Naive thymus-derived CD8-positive, alpha-beta T cell (primary cell): ENCODE results near the gene CCDC88C. TPM values are rescaled to one million over a fixed set of nuclear protein-coding genes. Genes with fewer than 3 reads are reported as not detected.
A peak's percentile ranks its signal among the peaks of the same experiment; 100 is the strongest.

ENCODE experiments used
- ATAC-seq, 2 donors: fragments of 150-1000 bp; cut with Tn5 transposase in 1 of 2; sonication (Bioruptor Pico), chemical (Tn5 transposase) in 1 of 2; 1 replicate in 1 of 2; 2 replicates in 1 of 2; pipeline ENCODE4 v1.10.0; 2021; ENCODE audit warnings: mild to moderate bottlenecking in 2 of 2, moderate library complexity in 2 of 2
- POLR2A ChIA-PET: fragments of 350-600 bp; sonication (Branson Sonifier 250); formaldehyde crosslinking; loops from one replicate; lab custom pipeline; 2021; ENCODE audit warnings: antibody characterized with exemption; lab: Charles Lee
- DNase-seq, 10 donors: peaks; one replicate each; pipeline versions ENCODE4 v3.0.0 to v3.0.0-alpha.2; 2020 to 2022
- H3K27ac Mint-ChIP-seq, 10 donors: one replicate each; pipeline ENCODE4 v1.8.0; 2020 to 2022; ENCODE audit warnings: mild to moderate bottlenecking in 10 of 10, mixed read lengths in 10 of 10, moderate library complexity in 4 of 10, inconsistent platforms in 1 of 10
- H3K27me3 Mint-ChIP-seq, 5 donors: one replicate each; pipeline ENCODE4 v1.8.0; 2021 to 2022; ENCODE audit warnings: mixed read lengths in 5 of 5
- H3K36me3 Mint-ChIP-seq, 3 donors: one replicate each; pipeline ENCODE4 v1.8.0; 2020 to 2022; ENCODE audit warnings: mixed read lengths in 3 of 3, mild to moderate bottlenecking in 2 of 3, inconsistent platforms in 1 of 3
- H3K4me1 Mint-ChIP-seq, 4 donors: one replicate each; pipeline ENCODE4 v1.8.0; 2021 to 2022; ENCODE audit warnings: mixed read lengths in 4 of 4
- H3K4me3 Mint-ChIP-seq, 10 donors: one replicate each; pipeline ENCODE4 v1.8.0; 2020 to 2022; ENCODE audit warnings: mild to moderate bottlenecking in 10 of 10, mixed read lengths in 10 of 10, moderate library complexity in 6 of 10, inconsistent platforms in 1 of 10
- H3K9me3 Mint-ChIP-seq, 9 donors: one replicate each; pipeline ENCODE4 v1.8.0; 2020 to 2022; ENCODE audit warnings: mixed read lengths in 9 of 9, mild to moderate bottlenecking in 3 of 9, inconsistent platforms in 1 of 9, moderate library complexity in 1 of 9
- polyA plus RNA-seq, 3 donors: library from polyadenylated mRNA; unstranded; fragments of 300-500 nt; fragmentation: Illumina TruSeq; gene quantifications; one replicate each; pipeline ENCODE4 v1.2.3, GENCODE V29; 2021
- total RNA-seq, 8 experiments: library from RNA in 2 of 8; stranded (reverse) in 2 of 8; gene quantifications; one replicate each; pipeline ENCODE4 v1.2.3 and lab custom pipeline; 2021 to 2026

The CCDC88C gene
- total and polyA plus RNA-seq, 5 experiments from 2014 or later = 23.4 to 322 (median 41.9) TPM

DNA sequence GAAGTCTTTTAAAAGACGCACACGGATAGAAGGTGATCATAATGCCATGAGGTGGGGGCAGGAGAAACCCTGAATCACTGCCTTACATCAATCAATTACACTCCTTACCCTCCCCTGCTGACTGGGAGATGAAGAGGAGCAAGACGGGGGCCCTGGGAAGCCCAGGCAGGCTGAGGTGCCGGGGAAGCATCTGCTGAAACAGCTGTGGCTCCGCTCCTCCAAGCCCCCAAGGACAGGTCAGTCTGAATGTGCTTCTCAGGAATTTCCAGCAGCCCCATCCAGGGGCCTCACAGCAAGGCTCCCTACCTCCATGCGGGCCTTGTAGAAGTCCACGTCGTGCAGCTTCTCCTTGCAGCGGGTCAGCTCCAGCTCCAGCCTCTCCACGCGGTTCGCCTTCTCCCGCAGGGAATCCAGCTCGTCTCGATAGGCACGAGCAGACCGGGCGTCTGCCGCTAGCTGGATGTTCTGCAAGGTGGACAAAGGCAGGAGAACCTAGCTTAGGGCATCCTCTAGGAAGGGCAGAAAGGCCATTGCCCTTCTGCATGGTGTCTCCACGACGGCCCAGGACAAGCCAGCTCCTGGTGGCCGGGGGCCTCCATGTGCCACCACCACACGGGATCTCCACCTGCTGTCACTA lies 79.8 kb downstream of the CCDC88C start:
- Mint-ChIP-seq H3K4me1 (peaks cover 7 to 44% (median 18%) of the 10 kb centered on the region in 4 donors), H3K9me3 (no peaks in the 10 kb centered on the region), H3K4me3 (no peak overlapping the region), H3K36me3 (peaks cover 0 to 91% (median 16%) of the 10 kb centered on the region in 3 donors), H3K27me3 (no peaks in the 10 kb centered on the region), H3K27ac (peak overlapping the region in 2 of 10 donors; percentile 11 to 44)
- no peak for DNase-seq
- POLR2A ChIA-PET = interaction anchor here (1.6 to 3.5 kb wide), 4 partner anchors 9 to 20 kb away, joined by 4 to 15 read pairs (median 6); no protein-coding TSS in a partner anchor
- ATAC-seq = no peak

DNA sequence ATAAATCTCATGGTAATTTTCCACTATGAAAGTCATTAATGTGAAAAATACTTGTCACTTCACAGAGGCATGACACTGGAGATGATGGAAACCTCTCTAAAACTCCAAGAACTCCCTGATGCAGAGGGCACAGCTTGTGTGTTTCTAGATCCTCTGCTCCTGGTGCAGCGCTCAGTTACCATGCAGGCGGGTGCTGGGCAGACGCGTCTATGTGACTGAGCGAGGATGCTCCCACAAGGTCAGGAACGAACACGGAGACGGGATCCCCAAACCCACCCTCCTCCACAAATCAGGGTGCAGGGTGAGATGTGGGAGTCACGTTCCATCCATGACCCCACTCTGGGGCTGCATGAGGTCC lies 81.5 kb downstream of the CCDC88C start:
- Mint-ChIP-seq H3K4me3 (peak overlapping the region in 1 of 10 donors; percentile 26), H3K9me3 (no peaks in the 10 kb centered on the region), H3K27ac (peak overlapping the region in 3 of 10 donors; percentile 51 to 77 (median 76)), H3K4me1 (peaks cover 24 to 52% (median 31%) of the 10 kb centered on the region in 4 donors), H3K36me3 (peaks cover 0 to 84% (median 13%) of the 10 kb centered on the region in 3 donors), H3K27me3 (no peaks in the 10 kb centered on the region)
- no peak for ATAC-seq
- POLR2A ChIA-PET = interaction anchor here (1.0 to 1.6 kb wide), 2 partner anchors 11 to 19 kb away, joined by 3 to 7 read pairs; no protein-coding TSS in a partner anchor
- DNase-seq = no peak

DNA sequence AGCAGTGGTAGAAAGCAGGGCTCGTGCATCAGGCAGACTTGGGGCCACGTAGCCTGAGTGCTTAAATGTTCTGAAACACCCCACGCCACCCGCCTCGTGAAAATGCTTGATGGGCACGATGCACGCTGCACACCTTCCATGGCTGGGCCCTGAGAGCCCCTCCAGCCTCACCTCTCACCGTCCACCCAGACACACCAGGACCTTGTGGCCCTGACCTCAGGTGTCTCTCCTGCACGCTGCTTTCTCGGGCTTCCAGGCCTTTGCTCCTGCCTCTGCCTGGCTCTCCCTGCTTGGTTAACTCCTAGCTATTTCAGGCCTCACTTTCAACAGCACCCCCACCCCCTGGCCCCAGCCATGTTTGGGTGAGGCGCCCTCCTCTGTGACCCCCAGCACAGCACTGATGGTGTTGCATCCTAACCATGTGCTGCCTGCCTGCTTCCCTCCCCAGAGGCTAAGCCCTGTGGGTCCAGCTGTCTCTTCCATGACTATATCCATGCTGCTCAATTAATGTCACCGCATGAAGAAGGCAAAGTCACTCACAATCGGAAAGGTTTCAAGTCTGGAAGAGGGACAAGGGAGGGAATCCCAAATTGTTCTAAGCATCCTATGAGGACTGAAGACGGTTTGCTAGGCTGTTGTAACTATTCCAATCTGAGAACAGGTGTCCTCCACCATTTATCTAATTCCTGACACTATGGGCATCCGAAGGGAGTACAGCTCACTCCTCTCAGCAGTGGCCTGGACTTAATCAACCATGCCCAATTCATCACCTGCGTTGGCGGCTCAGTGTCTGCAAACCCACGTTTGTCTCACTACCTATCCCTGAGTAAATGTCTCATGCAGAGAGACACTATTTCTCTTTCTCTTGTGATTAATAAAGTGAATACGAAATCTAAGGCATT lies 82.2 kb downstream of the CCDC88C start:
- POLR2A ChIA-PET = interaction anchor here (13.4 kb wide), 1 partner anchor 20 kb away, joined by 116 read pairs; no protein-coding TSS in a partner anchor
- Mint-ChIP-seq H3K27ac (peak overlapping the region in 9 of 10 donors; percentile 24 to 82 (median 76)), H3K9me3 (no peaks in the 10 kb centered on the region), H3K27me3 (no peaks in the 10 kb centered on the region), H3K4me1 (peaks cover 30 to 59% (median 38%) of the 10 kb centered on the region in 4 donors), H3K4me3 (no peak overlapping the region), H3K36me3 (peaks cover 0 to 85% (median 15%) of the 10 kb centered on the region in 3 donors)
- ATAC-seq = no peak
- DNase-seq = no peak

DNA sequence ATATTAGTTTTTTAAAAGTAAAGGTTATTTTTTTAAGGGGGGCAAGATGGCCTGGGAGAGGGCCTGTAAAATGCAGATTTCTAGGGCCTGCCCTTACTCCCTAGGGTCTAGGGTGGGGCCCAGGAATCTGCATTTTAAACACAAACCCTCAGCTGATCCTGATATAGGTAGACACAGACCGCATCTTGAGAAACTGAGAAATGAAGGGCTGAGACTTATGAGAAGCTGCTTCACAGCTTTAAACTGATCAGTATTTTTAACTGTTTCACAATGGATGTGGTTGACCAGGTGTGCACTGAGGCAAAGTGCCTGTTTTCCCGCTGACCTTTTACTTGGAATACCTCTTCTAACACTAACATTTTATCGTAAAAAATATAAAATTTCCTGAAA lies 84.0 kb downstream of the CCDC88C start:
- Mint-ChIP-seq H3K4me1 (peaks cover 47 to 71% (median 52%) of the 10 kb centered on the region in 4 donors), H3K4me3 (peak overlapping the region in 1 of 10 donors; percentile 55), H3K9me3 (no peaks in the 10 kb centered on the region), H3K27ac (peak overlapping the region in 6 of 10 donors; percentile 35 to 99 (median 73)), H3K27me3 (no peaks in the 10 kb centered on the region), H3K36me3 (peaks cover 0 to 74% (median 7%) of the 10 kb centered on the region in 3 donors)
- POLR2A ChIA-PET = interaction anchor here (13.4 kb wide), 1 partner anchor 18 kb away, joined by 116 read pairs; no protein-coding TSS in a partner anchor
- ATAC-seq (no peak), DNase-seq (no peak)

DNA sequence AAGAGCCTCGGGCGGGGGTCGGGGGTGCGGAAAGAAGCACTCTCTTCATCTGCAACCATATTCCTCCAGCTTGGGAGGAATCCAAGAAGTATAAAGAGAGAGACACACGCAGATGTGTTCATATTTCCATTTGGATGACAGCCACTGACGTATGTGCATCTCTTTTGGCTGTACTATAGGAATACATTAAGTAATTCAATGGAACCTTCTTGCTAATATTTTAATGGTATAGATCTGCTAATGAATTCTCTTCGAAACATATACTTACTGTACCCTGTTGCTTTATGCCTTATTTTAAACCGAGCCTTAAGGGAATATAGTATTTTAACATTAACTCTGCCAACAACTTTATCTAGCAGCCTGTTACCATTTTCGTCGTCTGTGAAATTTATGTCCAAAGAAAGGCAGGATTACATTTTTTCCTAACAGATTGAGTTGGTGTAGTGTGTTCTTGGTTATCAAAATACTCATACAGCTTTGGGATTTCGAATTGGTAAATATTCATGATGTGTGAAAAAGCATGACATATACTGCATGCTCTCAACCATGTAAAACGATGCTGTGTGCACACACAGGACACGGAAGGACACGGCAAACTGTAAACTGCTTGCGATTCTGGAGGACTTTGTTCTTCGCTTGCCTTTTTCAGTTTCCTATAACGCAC lies 84.5 kb downstream of the CCDC88C start:
- ATAC-seq (no peak), DNase-seq (no peak)
- Mint-ChIP-seq H3K27ac (peak overlapping the region in 9 of 10 donors; percentile 84 to 99 (median 98)), H3K36me3 (peaks cover 0 to 69% (median 7%) of the 10 kb centered on the region in 3 donors), H3K27me3 (no peaks in the 10 kb centered on the region), H3K4me3 (peak overlapping the region in 3 of 10 donors; percentile 63 to 70 (median 69)), H3K4me1 (peaks cover 49 to 76% (median 58%) of the 10 kb centered on the region in 4 donors), H3K9me3 (no peaks in the 10 kb centered on the region)
- POLR2A ChIA-PET = interaction anchor here (1.0 to 18.4 kb wide), 4 partner anchors 17 to 83 kb away, joined by 3 to 408 read pairs (median 78); partner anchors contain the start of gene CCDC88C

DNA sequence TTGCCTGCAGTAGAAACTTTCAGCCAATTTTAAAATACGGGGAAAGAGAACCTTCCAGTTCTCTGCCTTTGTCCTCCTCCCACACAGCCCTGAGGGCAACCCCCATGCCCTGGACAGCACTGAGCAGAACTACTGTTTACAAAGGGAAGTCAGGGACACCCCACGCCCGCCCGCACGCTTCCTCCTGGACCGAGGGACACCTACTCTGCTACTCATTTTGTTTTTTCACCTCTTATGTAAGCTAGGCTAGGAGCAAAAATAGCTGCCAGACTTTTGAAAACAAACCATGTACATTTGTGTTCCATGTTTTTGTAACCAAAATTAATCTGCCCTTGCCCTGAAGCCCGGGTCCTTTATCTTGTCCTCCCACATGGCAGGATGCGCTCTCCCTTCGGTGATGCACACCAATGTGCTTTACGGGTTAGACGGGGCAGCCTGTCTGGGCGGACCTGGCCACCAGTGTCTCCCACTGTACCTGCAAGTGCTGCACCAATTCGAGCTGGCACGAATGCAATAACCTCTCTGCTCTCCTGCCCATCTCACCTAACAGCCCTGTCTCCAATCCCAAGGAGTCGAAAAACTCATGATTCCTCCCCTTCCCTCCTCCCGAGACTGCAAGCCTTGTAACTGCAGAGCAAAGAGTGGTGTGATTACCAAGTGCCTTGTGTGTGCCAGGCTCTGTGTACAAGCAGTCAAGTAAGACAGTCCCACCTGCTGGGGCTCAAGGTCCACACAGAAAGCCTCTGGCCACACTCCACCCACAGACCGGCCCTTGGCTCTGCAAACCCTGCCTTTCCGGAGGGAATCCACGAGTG lies 85.2 kb downstream of the CCDC88C start:
- POLR2A ChIA-PET = interaction anchor here (0.8 to 18.4 kb wide), 10 partner anchors 10 to 84 kb away, joined by 3 to 408 read pairs (median 12); partner anchors contain the start of gene CCDC88C
- Mint-ChIP-seq H3K36me3 (peaks cover 0 to 62% (median 7%) of the 10 kb centered on the region in 3 donors), H3K4me1 (peaks cover 57 to 84% (median 65%) of the 10 kb centered on the region in 4 donors), H3K27ac (peak overlapping the region; percentile 84 to 99 (median 97)), H3K4me3 (peak overlapping the region; percentile 10 to 80 (median 66)), H3K27me3 (no peaks in the 10 kb centered on the region), H3K9me3 (no peaks in the 10 kb centered on the region)
- ATAC-seq = no peak
- no peak for DNase-seq

DNA sequence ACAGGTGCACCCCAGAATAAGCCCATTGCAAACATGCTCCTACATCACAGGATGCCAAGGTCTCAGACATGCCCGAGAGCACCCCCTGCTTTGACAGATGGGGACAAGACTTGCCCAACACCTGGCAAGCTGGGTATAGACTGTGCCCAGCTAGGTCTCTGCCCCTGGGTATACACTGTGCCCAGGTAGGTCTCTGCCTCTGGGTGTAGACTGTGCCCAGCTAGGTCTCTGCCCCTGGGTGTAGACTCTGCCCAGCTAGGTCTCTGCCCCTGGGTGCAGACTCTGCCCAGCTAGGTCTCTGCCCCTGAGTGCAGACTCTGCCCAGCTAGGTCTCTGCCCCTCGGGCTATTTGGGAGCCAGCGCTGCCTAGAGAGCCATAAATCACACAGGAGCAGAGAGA lies 85.9 kb downstream of the CCDC88C start:
- Mint-ChIP-seq H3K9me3 (no peaks in the 10 kb centered on the region), H3K27ac (peak overlapping the region; percentile 95 to 99 (median 98)), H3K27me3 (no peaks in the 10 kb centered on the region), H3K36me3 (peaks cover 0 to 59% (median 7%) of the 10 kb centered on the region in 3 donors), H3K4me3 (peak overlapping the region in 9 of 10 donors; percentile 11 to 87 (median 69)), H3K4me1 (peaks cover 63 to 90% (median 72%) of the 10 kb centered on the region in 4 donors)
- no peak for DNase-seq
- POLR2A ChIA-PET = interaction anchor here (0.7 to 18.4 kb wide), 11 partner anchors 11 to 84 kb away, joined by 3 to 408 read pairs (median 5); partner anchors contain the start of gene CCDC88C
- peak in 1 of 2 donors; percentile 8 for ATAC-seq

DNA sequence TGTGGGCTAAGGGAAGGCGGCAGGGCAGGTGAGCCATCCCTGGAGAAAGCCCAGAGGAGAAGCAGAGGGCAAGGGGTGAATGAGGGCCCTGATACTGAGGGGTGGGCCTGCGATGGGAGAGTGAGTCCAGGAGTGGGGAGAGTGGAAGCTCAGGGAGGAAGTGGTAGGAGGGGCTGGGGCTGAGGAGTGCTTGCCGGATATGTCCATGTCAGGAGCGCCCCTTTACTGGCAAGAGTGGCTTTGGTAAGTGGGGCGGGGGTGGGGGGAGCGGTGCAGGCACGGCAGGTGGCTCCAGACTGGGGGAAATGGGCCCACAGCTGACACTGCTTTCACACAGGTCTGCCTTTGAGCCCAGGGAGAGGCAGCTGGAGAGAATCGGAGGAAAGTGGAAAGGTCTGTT lies 86.8 kb downstream of the CCDC88C start:
- POLR2A ChIA-PET = interaction anchor here (0.5 to 18.4 kb wide), 10 partner anchors 11 to 1673 kb away, joined by 3 to 408 read pairs (median 12); partner anchors contain the start of gene CCDC88C
- Mint-ChIP-seq H3K4me3 (peak overlapping the region; percentile 11 to 87 (median 62)), H3K27me3 (no peaks in the 10 kb centered on the region), H3K36me3 (peaks cover 0 to 62% (median 7%) of the 10 kb centered on the region in 3 donors), H3K4me1 (peaks cover 71 to 96% (median 80%) of the 10 kb centered on the region in 4 donors), H3K9me3 (no peaks in the 10 kb centered on the region), H3K27ac (peak overlapping the region; percentile 95 to 99 (median 98))
- ATAC-seq = peak; percentile 70 to 88
- DNase-seq = peak in 6 of 10 donors; percentile 28 to 76 (median 50)

DNA sequence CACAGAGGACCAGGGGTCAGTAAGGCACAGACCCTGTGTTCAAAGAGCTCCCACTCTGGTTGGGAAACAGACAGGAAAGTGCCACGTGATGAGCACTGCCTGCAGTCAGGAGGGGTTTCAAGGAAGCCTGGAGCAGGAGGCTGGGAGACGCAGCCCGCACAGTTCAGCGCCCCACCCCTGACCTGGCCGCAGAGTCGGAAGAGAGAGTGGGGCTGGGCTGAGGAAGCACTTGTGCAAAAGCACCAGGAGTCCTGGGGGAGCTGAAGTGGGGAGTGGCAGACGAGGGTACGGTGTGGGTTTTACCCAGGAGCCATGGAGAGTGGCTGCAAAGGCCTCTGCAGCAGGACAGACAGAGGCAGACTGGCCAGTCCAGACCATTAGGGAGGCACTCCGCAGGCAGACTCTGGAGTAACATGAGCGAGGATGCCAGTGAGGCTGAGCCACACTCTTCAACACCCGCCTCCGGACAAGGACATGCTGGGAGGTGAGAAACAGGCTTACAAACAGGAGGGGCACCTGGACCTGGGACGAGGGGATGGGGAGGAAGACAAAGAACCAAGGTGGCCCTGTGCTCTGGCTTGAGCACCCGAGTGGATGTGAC lies 87.4 kb downstream of the CCDC88C start:
- H3K9me3 Mint-ChIP-seq = no peaks in the 10 kb centered on the region
- no peak for DNase-seq
- no peak for ATAC-seq
- peak overlapping the region; percentile 11 to 87 (median 62) for H3K4me3 Mint-ChIP-seq
- no peaks in the 10 kb centered on the region for H3K27me3 Mint-ChIP-seq
- peak overlapping the region; percentile 95 to 99 (median 98) for H3K27ac Mint-ChIP-seq
- POLR2A ChIA-PET = interaction anchor here (0.8 to 18.4 kb wide), 10 partner anchors 12 to 86 kb away, joined by 3 to 408 read pairs (median 20); partner anchors contain the start of gene CCDC88C
- H3K4me1 Mint-ChIP-seq = peaks cover 73 to 96% (median 87%) of the 10 kb centered on the region in 4 donors
- peaks cover 0 to 62% (median 6%) of the 10 kb centered on the region in 3 donors for H3K36me3 Mint-ChIP-seq

DNA sequence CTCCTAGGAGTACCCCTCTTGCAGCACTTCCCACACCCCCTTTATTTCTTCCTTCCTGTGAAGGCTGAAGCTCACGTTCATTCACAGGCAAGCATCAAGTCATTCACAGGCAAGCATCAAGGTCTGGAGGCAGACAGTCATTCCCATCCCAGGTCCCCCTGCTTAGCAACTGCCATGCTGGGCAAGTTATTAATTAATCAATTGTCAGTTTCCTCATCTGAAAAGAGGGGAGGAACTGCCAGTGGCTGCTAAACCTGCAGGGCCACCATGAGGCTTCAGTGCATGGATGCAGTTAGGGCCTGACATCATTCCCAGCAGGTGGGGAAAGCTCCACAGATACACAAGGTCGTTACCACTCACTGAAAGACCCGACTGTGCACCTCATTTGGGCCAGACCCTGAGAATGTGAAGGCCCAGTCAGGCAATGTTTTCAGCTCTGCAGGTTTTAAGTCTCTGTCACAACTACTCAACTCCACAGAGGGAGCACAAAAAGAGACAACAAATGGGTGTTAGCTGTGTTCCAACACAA lies 88.1 kb downstream of the CCDC88C start:
- H3K4me1 Mint-ChIP-seq = peaks cover 78 to 97% (median 93%) of the 10 kb centered on the region in 4 donors
- DNase-seq (no peak), ATAC-seq (no peak)
- peak overlapping the region in 8 of 10 donors; percentile 45 to 87 (median 62) for H3K4me3 Mint-ChIP-seq
- H3K36me3 Mint-ChIP-seq = peaks cover 0 to 62% (median 6%) of the 10 kb centered on the region in 3 donors
- no peaks in the 10 kb centered on the region for H3K27me3 Mint-ChIP-seq
- POLR2A ChIA-PET = interaction anchor here (0.8 to 18.4 kb wide), 12 partner anchors 9 to 87 kb away, joined by 3 to 408 read pairs (median 13); partner anchors contain the start of gene CCDC88C
- peak overlapping the region; percentile 95 to 99 (median 98) for H3K27ac Mint-ChIP-seq
- no peaks in the 10 kb centered on the region for H3K9me3 Mint-ChIP-seq
